Measurements from ENCODE around the gene FKBP11.

DNA sequence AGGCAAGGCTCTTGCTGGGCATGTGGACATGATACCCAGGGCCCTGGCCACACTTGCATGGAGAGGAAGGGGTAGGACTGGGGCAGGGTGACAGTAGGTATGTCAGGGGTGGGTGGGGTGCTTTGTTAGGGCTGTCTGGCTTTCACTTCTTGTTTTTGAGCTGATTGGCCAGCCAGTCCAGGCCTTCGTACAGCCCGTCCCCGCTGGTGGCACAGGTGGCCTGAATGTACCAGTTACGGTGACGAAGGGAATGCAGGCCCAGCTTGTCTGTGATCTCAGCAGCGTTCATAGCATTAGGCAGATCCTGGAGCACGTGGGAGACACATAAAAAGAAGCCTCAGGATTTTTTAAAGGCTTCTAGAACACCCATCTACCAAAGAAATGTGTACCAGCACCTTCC, 13.5 kb upstream of the FKBP11 start:
- TF ChIP-seq, protein P1, sequence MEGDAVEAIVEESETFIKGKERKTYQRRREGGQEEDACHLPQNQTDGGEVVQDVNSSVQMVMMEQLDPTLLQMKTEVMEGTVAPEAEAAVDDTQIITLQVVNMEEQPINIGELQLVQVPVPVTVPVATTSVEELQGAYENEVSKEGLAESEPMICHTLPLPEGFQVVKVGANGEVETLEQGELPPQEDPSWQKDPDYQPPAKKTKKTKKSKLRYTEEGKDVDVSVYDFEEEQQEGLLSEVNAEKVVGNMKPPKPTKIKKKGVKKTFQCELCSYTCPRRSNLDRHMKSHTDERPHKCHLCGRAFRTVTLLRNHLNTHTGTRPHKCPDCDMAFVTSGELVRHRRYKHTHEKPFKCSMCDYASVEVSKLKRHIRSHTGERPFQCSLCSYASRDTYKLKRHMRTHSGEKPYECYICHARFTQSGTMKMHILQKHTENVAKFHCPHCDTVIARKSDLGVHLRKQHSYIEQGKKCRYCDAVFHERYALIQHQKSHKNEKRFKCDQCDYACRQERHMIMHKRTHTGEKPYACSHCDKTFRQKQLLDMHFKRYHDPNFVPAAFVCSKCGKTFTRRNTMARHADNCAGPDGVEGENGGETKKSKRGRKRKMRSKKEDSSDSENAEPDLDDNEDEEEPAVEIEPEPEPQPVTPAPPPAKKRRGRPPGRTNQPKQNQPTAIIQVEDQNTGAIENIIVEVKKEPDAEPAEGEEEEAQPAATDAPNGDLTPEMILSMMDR (IDR thresholded peaks at IDR 0.05; ENCODE audit: borderline replicate concordance, extremely low read depth, low read length, poor library complexity, severe bottlenecking) = no peak
- no peak for TF ChIP-seq EZH2 (IDR thresholded peaks at IDR 0.05; ENCODE audit: borderline replicate concordance, low read depth, low read length, severe bottlenecking)
